ENCODE data around the gene PIK3C3.

Gene PIK3C3

GRCh38 chr18:41982942-41983660 lies 28.1 kb downstream of the PIK3C3 start:
- no peak for DNase-seq
- Histone ChIP-seq H3K27me3 (no peaks in the 10 kb centered on the region), H3K4me3 (ENCODE audit: low read depth, low read length) (no peak overlapping the region), H3K4me1 (no peaks in the 10 kb centered on the region), H3K36me3 (no peaks in the 10 kb centered on the region), H3K9me3 (no peaks in the 10 kb centered on the region)
- no peak for TF ChIP-seq CTCF (IDR thresholded peaks at IDR 0.05; ENCODE audit: low read depth, low read length)

GRCh38 chr18:41985914-41986313 lies 30.9 kb downstream of the PIK3C3 start:
- Histone ChIP-seq H3K4me1 (no peaks in the 10 kb centered on the region), H3K36me3 (no peaks in the 10 kb centered on the region), H3K4me3 (ENCODE audit: low read depth, low read length) (no peak overlapping the region), H3K9me3 (no peaks in the 10 kb centered on the region), H3K27me3 (no peaks in the 10 kb centered on the region)
- no peak for DNase-seq
- no peak for TF ChIP-seq CTCF (IDR thresholded peaks at IDR 0.05; ENCODE audit: low read depth, low read length)

GRCh38 chr18:41989508-41989907 lies 34.5 kb downstream of the PIK3C3 start:
- H3K36me3 ChIP-seq: no peaks in the 10 kb centered on the region
- no peak overlapping the region for H3K4me3 ChIP-seq (ENCODE audit: low read depth, low read length)
- H3K27me3 ChIP-seq: no peaks in the 10 kb centered on the region
- no peak for TF ChIP-seq CTCF (IDR thresholded peaks at IDR 0.05; ENCODE audit: low read depth, low read length)
- DNase-seq: no peak
- no peaks in the 10 kb centered on the region for H3K9me3 ChIP-seq
- no peaks in the 10 kb centered on the region for H3K4me1 ChIP-seq

- Histone ChIP-seq H3K4me3 (ENCODE audit: low read depth, low read length) (no peak overlapping the region), H3K4me1 (no peaks in the 10 kb centered on the region), H3K9me3 (no peaks in the 10 kb centered on the region), H3K36me3 (no peaks in the 10 kb centered on the region), H3K27me3 (no peaks in the 10 kb centered on the region)
- no peak for TF ChIP-seq CTCF (IDR thresholded peaks at IDR 0.05; ENCODE audit: low read depth, low read length)
- DNase-seq: no peak
These were observed 37.0 kb downstream of the PIK3C3 start for GRCh38 chr18:41992066-41992465.

- Histone ChIP-seq H3K27me3 (no peaks in the 10 kb centered on the region), H3K4me1 (no peaks in the 10 kb centered on the region), H3K4me3 (ENCODE audit: low read depth, low read length) (no peak overlapping the region), H3K36me3 (no peaks in the 10 kb centered on the region), H3K9me3 (no peaks in the 10 kb centered on the region)
- no peak for TF ChIP-seq CTCF (IDR thresholded peaks at IDR 0.05; ENCODE audit: low read depth, low read length)
- no peak for DNase-seq
These were observed 37.7 kb downstream of the PIK3C3 start for GRCh38 chr18:41992703-41993102.

GRCh38 chr18:41993151-41993550 lies 38.1 kb downstream of the PIK3C3 start:
- Histone ChIP-seq H3K9me3 (no peaks in the 10 kb centered on the region), H3K27me3 (no peaks in the 10 kb centered on the region), H3K4me3 (ENCODE audit: low read depth, low read length) (no peak overlapping the region), H3K36me3 (no peaks in the 10 kb centered on the region), H3K4me1 (no peaks in the 10 kb centered on the region)
- TF ChIP-seq CTCF (IDR thresholded peaks at IDR 0.05; ENCODE audit: low read depth, low read length): no peak
- no peak for DNase-seq

Measured in BE2C (cell line).